ENCODE data around the gene CLEC9A. TPM values are rescaled to one million over a fixed set of nuclear protein-coding genes. Genes with fewer than 3 reads are reported as not detected.

CLEC9A gene
- total and polyA plus RNA-seq, 12 donors, result 0.07 to 0.23 (median 0.14) TPM; not detected in 7

GRCh38 chr12:10101648-10102220 is 71.3 kb downstream of the CLEC9A start:
- H3K36me3 ChIP-seq (replicated peaks in 1 of 2), result no peaks in the 10 kb centered on the region
- H3K9me3 ChIP-seq (replicated peaks in 1 of 3), result peaks cover 0 to 5% (median 0%) of the 10 kb centered on the region in 3 donors
- H3K27me3 ChIP-seq, result no peaks in the 10 kb centered on the region
- WGBS, 4 donors, result 71 to 92% (median 78%) methylated on average over 1 of the region's 1 CpG
- H3K27ac ChIP-seq, result peak overlapping the region in 1 of 5 donors; percentile 77
- peaks cover 0 to 13% of the 10 kb centered on the region in 2 donors for H3K4me1 ChIP-seq (replicated peaks in 1 of 2)
- no peak for DNase-seq
- intact Hi-C loops (cut with DNase I), result no loop called here
- no peak overlapping the region for H3K4me3 ChIP-seq
- TF ChIP-seq POLR2A (IDR thresholded peaks at IDR 0.05) (no peak), CTCF (IDR thresholded peaks at IDR 0.05) (no peak)

GRCh38 chr12:10102322-10102721 is 71.8 kb downstream of the CLEC9A start:
- intact Hi-C loops (cut with DNase I), result no loop called here
- TF ChIP-seq POLR2A (IDR thresholded peaks at IDR 0.05) (no peak), CTCF (IDR thresholded peaks at IDR 0.05) (no peak)
- Histone ChIP-seq H3K27ac (peak overlapping the region in 1 of 5 donors; percentile 77), H3K9me3 (replicated peaks in 1 of 3) (peaks cover 0 to 2% (median 0%) of the 10 kb centered on the region in 3 donors), H3K27me3 (no peaks in the 10 kb centered on the region), H3K36me3 (replicated peaks in 1 of 2) (no peaks in the 10 kb centered on the region), H3K4me3 (no peak overlapping the region), H3K4me1 (replicated peaks in 1 of 2) (peaks cover 0 to 13% of the 10 kb centered on the region in 2 donors)
- DNase-seq, result peak in 3 of 7 donors; percentile 21 to 32 (median 22)
- 53 to 67% (median 62%) methylated on average over 1 to 2 of the region's 2 CpGs for WGBS, 4 donors

GRCh38 chr12:10110256-10110844 is 79.9 kb downstream of the CLEC9A start:
- intact Hi-C loops (cut with DNase I), result no loop called here
- Histone ChIP-seq H3K27ac (no peak overlapping the region), H3K4me1 (replicated peaks in 1 of 2) (no peaks in the 10 kb centered on the region), H3K4me3 (no peak overlapping the region), H3K27me3 (no peaks in the 10 kb centered on the region), H3K9me3 (replicated peaks in 1 of 3) (no peaks in the 10 kb centered on the region), H3K36me3 (replicated peaks in 1 of 2) (no peaks in the 10 kb centered on the region)
- no peak for DNase-seq
- WGBS, 4 donors, result 71 to 84% (median 72%) methylated on average over 2 of the region's 2 CpGs
- TF ChIP-seq POLR2A (IDR thresholded peaks at IDR 0.05) (no peak), CTCF (IDR thresholded peaks at IDR 0.05) (no peak)

- intact Hi-C loops (cut with DNase I), result no loop called here
- DNase-seq, result no peak
- H3K27ac ChIP-seq, result no peak overlapping the region
- no peaks in the 10 kb centered on the region for H3K36me3 ChIP-seq (replicated peaks in 1 of 2)
- 84 to 91% (median 89%) methylated on average over 37 to 38 of the region's 38 CpGs for WGBS, 4 donors
- H3K27me3 ChIP-seq, result no peaks in the 10 kb centered on the region
- H3K4me3 ChIP-seq, result no peak overlapping the region
- H3K9me3 ChIP-seq (replicated peaks in 1 of 3), result no peaks in the 10 kb centered on the region
- TF ChIP-seq CTCF (IDR thresholded peaks at IDR 0.05), result no peak
- no peaks in the 10 kb centered on the region for H3K4me1 ChIP-seq (replicated peaks in 1 of 2)
These were observed 81.0 kb downstream of the CLEC9A start for GRCh38 chr12:10111451-10111850.
